SJCRH30 (cell line): ENCODE results near the gene RMND1. TPM values are rescaled to one million over a fixed set of nuclear protein-coding genes. Genes with fewer than 3 reads are reported as not detected.
"Not testable (repeated sequence)": the region's sequence is repeated elsewhere in the genome, so short reads cannot be mapped to it uniquely, and the experiment has no call there.

ENCODE experiments used
- DNase-seq, 2 experiments: peaks; one replicate each; pipeline ENCODE4 v3.0.0-alpha.2; 2015 to 2020
- H3K27ac ChIP-seq: fragments of 250-450 bp; sonication (Bioruptor Pico); 2 replicates; pipeline ENCODE4 v1.5.1; 2020; ENCODE audit warnings: mild to moderate bottlenecking, moderate library complexity
- H3K27me3 ChIP-seq: fragments of 250-450 bp; sonication (Bioruptor Pico); 2 replicates; pipeline ENCODE4 v1.5.1; 2020; ENCODE audit warnings: mild to moderate bottlenecking, moderate library complexity
- H3K36me3 ChIP-seq: fragments of 250-450 bp; sonication (Bioruptor Pico); 2 replicates; pipeline ENCODE4 v1.5.1; 2020; ENCODE audit warnings: mild to moderate bottlenecking, moderate library complexity
- H3K4me1 ChIP-seq: fragments of 250-450 bp; sonication (Bioruptor Pico); 2 replicates; pipeline ENCODE4 v1.5.1; 2020; ENCODE audit warnings: mild to moderate bottlenecking, moderate library complexity
- H3K4me3 ChIP-seq: fragments of 250-450 bp; sonication (Bioruptor Pico); 2 replicates; pipeline ENCODE4 v1.5.1; 2020; ENCODE audit warnings: mild to moderate bottlenecking, moderate library complexity
- H3K9me3 ChIP-seq: fragments of 250-450 bp; sonication (Bioruptor Pico); replicated peaks from 2 replicates; pipeline ENCODE4 v1.5.1; 2020; ENCODE audit warnings: mild to moderate bottlenecking, moderate library complexity
- total RNA-seq: library from RNA; depleted of rRNA; stranded (reverse); fragments of >200 nt; shearing (Covaris generic); gene quantifications from 2 replicates; pipeline ENCODE4 v1.2.3, GENCODE V29; 2014

Gene RMND1
- total RNA-seq, 1 experiment from 2014 or later, result 33.1 TPM

DNA sequence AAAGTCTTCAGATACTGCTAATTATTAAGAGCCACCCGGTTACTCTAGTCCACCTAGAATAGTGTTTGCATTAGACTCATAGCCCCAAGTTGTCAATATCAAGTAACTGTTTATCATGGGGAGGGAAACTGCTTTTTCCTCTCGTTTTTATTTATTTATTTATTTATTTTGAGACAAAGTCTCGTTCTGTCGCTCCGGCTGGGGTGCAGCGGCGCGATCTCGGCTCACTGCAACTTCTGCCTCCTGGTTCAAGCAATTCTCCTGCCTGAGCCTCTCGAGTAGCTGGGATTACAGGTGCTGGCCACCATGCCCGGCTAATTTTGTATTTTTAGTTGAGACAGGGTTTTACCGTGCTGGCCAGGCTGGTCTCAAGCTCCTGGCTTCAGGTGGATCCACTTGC, 25.8 kb upstream of the RMND1 start:
- no peak for DNase-seq
- Histone ChIP-seq H3K27ac (no peak overlapping the region), H3K4me3 (no peak overlapping the region), H3K27me3 (no peaks in the 10 kb centered on the region), H3K9me3 (no peaks in the 10 kb centered on the region), H3K36me3 (no peaks in the 10 kb centered on the region), H3K4me1 (no peaks in the 10 kb centered on the region; the same call in 1 of the 2 replicates)

DNA sequence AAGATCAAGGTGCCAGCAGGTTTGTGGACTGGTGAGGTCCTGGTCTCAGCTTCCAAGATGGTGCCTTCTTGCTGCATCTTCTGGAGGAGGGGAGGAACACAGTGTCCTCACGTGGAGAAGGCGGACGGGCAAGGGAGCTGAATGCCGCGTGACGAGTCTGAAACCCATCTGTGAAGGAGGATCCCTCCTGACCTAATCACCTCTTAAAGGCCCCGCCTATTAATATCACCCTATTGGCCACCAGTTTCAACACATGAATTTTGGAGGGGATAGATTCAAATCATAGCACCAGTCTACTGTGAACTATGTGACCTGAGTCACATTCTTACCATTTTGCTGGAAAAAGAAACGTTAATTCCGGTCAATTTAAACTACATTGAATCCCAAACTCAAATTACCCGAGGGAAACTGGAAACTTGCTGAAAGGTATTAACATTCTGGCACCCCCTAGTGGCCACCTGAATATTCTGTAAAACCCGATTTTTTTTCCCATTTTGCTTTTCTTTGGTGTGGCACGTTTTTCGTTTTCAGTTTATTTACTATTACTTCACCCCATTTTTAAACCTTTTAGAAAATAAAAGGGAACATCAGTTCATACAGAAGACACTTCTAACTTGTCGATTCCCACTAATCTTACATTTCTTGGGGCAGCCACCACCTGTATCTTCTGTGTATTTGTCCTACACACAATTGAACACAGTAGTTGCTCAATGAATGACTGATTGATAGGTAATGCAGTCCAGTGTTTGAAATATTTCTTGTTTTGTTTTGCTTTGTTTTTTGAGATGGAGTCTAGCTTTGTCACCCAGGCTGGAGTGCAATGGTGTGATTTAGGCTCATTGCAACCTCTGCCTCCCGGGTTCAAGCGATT, 24.0 kb upstream of the RMND1 start:
- Histone ChIP-seq H3K27me3 (no peaks in the 10 kb centered on the region), H3K4me3 (peak overlapping the region; percentile 36), H3K4me1 (no peaks in the 10 kb centered on the region), H3K27ac (no peak overlapping the region), H3K36me3 (no peaks in the 10 kb centered on the region), H3K9me3 (no peaks in the 10 kb centered on the region)
- DNase-seq, result peak; percentile 52 to 82

DNA sequence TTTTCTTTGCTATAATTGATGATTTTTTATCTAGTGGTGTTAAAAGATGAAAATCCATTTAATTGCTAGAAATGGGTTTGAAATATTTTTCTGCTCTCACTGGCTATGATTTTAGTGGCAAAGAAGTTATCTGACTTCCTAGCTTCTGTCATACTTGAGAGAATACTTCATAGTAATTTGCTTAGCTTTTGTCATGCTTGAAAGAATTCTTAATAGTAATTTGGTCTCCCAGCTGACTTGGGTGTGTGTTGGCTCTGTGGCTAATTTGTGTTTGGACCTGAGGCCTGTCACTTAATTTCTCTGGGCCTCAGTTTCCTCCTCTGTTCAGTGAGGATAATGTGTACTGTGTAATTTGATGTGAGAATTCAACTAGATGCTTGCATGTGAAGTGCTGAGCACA, 12.8 kb upstream of the RMND1 start:
- Histone ChIP-seq H3K4me3 (no peak overlapping the region), H3K9me3 (no peaks in the 10 kb centered on the region), H3K27ac (no peak overlapping the region), H3K27me3 (no peaks in the 10 kb centered on the region), H3K36me3 (peaks cover 31% of the 10 kb centered on the region), H3K4me1 (no peaks in the 10 kb centered on the region)
- no peak for DNase-seq

- H3K36me3 ChIP-seq, result peaks cover 51% of the 10 kb centered on the region
- no peaks in the 10 kb centered on the region for H3K4me1 ChIP-seq
- DNase-seq, result no peak
- H3K27me3 ChIP-seq, result no peaks in the 10 kb centered on the region
- no peak overlapping the region for H3K27ac ChIP-seq
- no peaks in the 10 kb centered on the region for H3K9me3 ChIP-seq
- H3K4me3 ChIP-seq, result no peak overlapping the region
These were observed 9.7 kb upstream of the RMND1 start for GRCh38 chr6:151461673-151462072.

- DNase-seq, H3K27ac ChIP-seq: not testable (repeated sequence)
These were observed 3.9 kb upstream of the RMND1 start for GRCh38 chr6:151455751-151456398.

GRCh38 chr6:151452750-151453427, 963 bp upstream of the RMND1 start:
- peaks cover 10% of the 10 kb centered on the region for H3K36me3 ChIP-seq
- peak overlapping the region; percentile 85 for H3K4me3 ChIP-seq
- no peaks in the 10 kb centered on the region for H3K4me1 ChIP-seq
- H3K9me3 ChIP-seq, result no peaks in the 10 kb centered on the region
- H3K27me3 ChIP-seq, result no peaks in the 10 kb centered on the region
- H3K27ac ChIP-seq, result peak overlapping the region; percentile 84
- peak; percentile 70 to 77 for DNase-seq

More at GRCh38 chr6:151455751-151456398, 3.9 kb upstream of the RMND1 start:
- peaks cover 38% of the 10 kb centered on the region for H3K36me3 ChIP-seq
- not testable (repeated sequence) for H3K4me3 ChIP-seq, H3K9me3 ChIP-seq, H3K27me3 ChIP-seq, H3K4me1 ChIP-seq

DNA sequence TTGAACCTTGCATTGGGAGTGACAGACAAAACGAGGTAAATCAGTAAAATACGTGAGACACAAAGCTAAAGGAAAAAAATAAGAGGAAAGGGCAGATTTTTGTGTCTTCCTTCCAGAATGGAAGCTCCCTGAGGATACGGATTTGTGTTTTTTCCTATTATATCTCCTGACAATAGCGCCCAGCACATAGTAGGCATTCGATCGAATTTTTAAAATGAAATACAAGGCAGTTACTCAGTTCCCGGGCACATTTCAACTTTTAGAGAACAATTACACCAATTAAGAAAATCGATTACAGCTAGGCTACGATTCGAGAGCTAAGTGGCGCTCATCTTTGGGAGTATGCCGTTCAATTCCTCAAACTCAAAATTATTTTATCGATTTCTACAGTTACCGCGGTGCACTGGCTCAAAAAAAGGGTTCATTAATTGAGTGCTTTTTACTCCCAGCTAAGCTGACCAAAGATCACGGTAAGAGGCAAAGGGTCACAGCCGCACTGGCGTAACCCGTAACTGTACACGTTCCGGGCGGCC, 443 bp downstream of the RMND1 start:
- no peak for DNase-seq
- H3K27ac ChIP-seq, result peak overlapping the region; percentile 59

GRCh38 chr6:151450928-151451327, 998 bp downstream of the RMND1 start:
- not testable (repeated sequence) for H3K9me3 ChIP-seq, H3K27me3 ChIP-seq, H3K36me3 ChIP-seq, DNase-seq, H3K4me1 ChIP-seq
- H3K4me3 ChIP-seq, result peak overlapping the region; percentile 85
- peak overlapping the region; percentile 59; the same call in 1 of the 2 replicates for H3K27ac ChIP-seq

More for the DNA sequence above, 443 bp downstream of the RMND1 start:
- peaks cover 7% of the 10 kb centered on the region; the same call in 1 of the 2 replicates for H3K36me3 ChIP-seq
- H3K4me3 ChIP-seq, result peak overlapping the region; percentile 85
- no peaks in the 10 kb centered on the region for H3K9me3 ChIP-seq
- H3K27me3 ChIP-seq, result no peaks in the 10 kb centered on the region
- H3K4me1 ChIP-seq, result no peaks in the 10 kb centered on the region

- DNase-seq, result peak in 1 of 2 experiments; percentile 16
- Histone ChIP-seq H3K27me3 (no peaks in the 10 kb centered on the region), H3K36me3 (no peaks in the 10 kb centered on the region; the same call in 1 of the 2 replicates), H3K4me1 (no peaks in the 10 kb centered on the region), H3K4me3 (no peak overlapping the region), H3K27ac (no peak overlapping the region), H3K9me3 (no peaks in the 10 kb centered on the region)
These were observed 3.3 kb downstream of the RMND1 start for GRCh38 chr6:151448623-151449022.

DNA sequence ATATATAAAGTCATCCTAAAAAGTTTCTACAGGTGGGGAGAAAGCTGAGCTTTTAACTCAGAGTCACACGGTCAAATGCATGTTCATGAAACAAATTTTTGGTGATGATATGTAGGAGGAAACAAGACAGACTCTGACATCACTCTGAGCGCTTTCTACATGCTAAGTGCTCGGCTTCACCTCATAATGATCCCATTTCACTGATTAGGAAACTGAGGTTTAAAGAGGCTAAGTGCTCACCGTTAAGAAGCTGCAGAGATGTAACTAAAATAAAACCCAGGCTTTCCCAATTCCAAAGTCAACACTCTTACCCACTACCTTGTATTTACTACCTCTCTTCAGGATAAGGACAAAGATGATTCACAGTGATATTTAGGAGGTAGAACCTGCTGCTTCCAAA, 4.7 kb downstream of the RMND1 start:
- no peaks in the 10 kb centered on the region for H3K27me3 ChIP-seq
- no peaks in the 10 kb centered on the region; the same call in 1 of the 2 replicates for H3K36me3 ChIP-seq
- no peaks in the 10 kb centered on the region for H3K9me3 ChIP-seq
- no peaks in the 10 kb centered on the region for H3K4me1 ChIP-seq
- DNase-seq, result no peak
- no peak overlapping the region for H3K27ac ChIP-seq
- no peak overlapping the region for H3K4me3 ChIP-seq

DNA sequence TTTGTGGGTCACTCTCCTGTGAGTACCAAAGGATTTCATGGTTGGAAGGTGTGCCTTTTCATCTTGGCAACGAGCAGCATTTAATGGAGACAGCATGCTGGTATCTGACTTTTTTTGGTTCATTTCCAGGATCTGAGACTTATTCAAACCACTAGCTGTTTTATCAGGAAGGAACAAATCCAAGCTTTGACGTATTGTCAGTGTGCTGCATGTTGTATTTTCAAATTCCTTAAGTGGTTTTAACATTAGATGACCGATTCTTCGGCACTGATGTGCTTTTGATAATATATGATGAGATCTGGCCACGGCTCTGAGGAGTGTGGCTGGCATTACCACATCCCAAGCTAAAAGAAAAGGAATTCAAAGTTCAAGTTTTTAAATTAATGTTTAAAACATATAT, 6.4 kb downstream of the RMND1 start:
- Histone ChIP-seq H3K36me3 (peaks cover 6% of the 10 kb centered on the region), H3K27ac (no peak overlapping the region), H3K9me3 (no peaks in the 10 kb centered on the region), H3K4me1 (no peaks in the 10 kb centered on the region), H3K27me3 (no peaks in the 10 kb centered on the region), H3K4me3 (no peak overlapping the region)
- no peak for DNase-seq

GRCh38 chr6:151443911-151444621, 7.9 kb downstream of the RMND1 start:
- H3K4me1 ChIP-seq, result no peaks in the 10 kb centered on the region
- no peak for DNase-seq
- H3K9me3 ChIP-seq, result no peaks in the 10 kb centered on the region
- H3K4me3 ChIP-seq, result no peak overlapping the region
- peaks cover 6% of the 10 kb centered on the region for H3K36me3 ChIP-seq
- H3K27me3 ChIP-seq, result no peaks in the 10 kb centered on the region
- H3K27ac ChIP-seq, result no peak overlapping the region

- Histone ChIP-seq H3K9me3 (no peaks in the 10 kb centered on the region), H3K27me3 (no peaks in the 10 kb centered on the region), H3K4me1 (no peaks in the 10 kb centered on the region), H3K36me3 (peaks cover 6% of the 10 kb centered on the region), H3K27ac (no peak overlapping the region), H3K4me3 (no peak overlapping the region)
- DNase-seq, result no peak
These were observed 8.5 kb downstream of the RMND1 start for GRCh38 chr6:151443454-151443853.

- Histone ChIP-seq H3K27ac (no peak overlapping the region), H3K4me1 (no peaks in the 10 kb centered on the region), H3K36me3 (peaks cover 6% of the 10 kb centered on the region), H3K4me3 (no peak overlapping the region), H3K9me3 (no peaks in the 10 kb centered on the region), H3K27me3 (no peaks in the 10 kb centered on the region)
- no peak for DNase-seq
These were observed 9.6 kb downstream of the RMND1 start for GRCh38 chr6:151442371-151442770.
